HCT116 (cell line): ENCODE measurements around the gene RIPPLY2. TPM values are rescaled to one million over a fixed set of nuclear protein-coding genes. Genes with fewer than 3 reads are reported as not detected.

ENCODE experiments used
- ATAC-seq: fragments of 200-7000 bp; cut with Tn5 transposase; 2 replicates; pipeline ENCODE4 v1.9.1; 2020; ENCODE audit warnings: mild to moderate bottlenecking, moderate library complexity
- BruUV-seq: library from RNA; stranded (reverse); fragments of 400-500 nt; replicated peaks from 2 replicates; lab custom pipeline; 2021; lab: Mats Ljungman, UMichigan
- CTCF ChIA-PET: fragments of 300-600 bp; sonication (Branson Sonifier 250); formaldehyde crosslinking; loops from one replicate; lab custom pipeline; 2021; ENCODE audit warnings: antibody characterized with exemption; lab: Charles Lee
- POLR2A ChIA-PET: fragments of 300-600, 350-600 bp; sonication (Branson Sonifier 250); formaldehyde crosslinking; loops from one replicate; lab custom pipeline; 2021; ENCODE audit warnings: antibody characterized with exemption; lab: Charles Lee
- RAD21 ChIA-PET, 2 experiments: fragments of 300-600 bp; sonication (Branson Sonifier 250); formaldehyde crosslinking; loops; one replicate each; lab custom pipeline; 2023; ENCODE audit warnings: low total read pairs in 2 of 2; ENCODE audit not compliant: uncharacterized antibody in 2 of 2, unreplicated experiment in 2 of 2, low non-redundant PET in 1 of 2; lab: Charles Lee
- DNase-seq: peaks from one replicate; pipeline ENCODE4 v3.0.0-alpha.2; 2010; ENCODE audit warnings: low read depth, low spot score
- H2AFZ ChIP-seq: fragments of 200-600 bp; shearing (Covaris generic), sonication (generic); 2 replicates; pipeline ENCODE4 v1.6.1; 2017; ENCODE audit warnings: low read depth, mixed run types, mixed read lengths, antibody characterized with exemption, low read length; ENCODE audit not compliant: poor library complexity, severe bottlenecking
- H3K27ac ChIP-seq: 2 replicates; pipeline ENCODE4 v1.5.1; 2012; ENCODE audit warnings: low read depth, low read length
- H3K27me3 ChIP-seq: fragments of 200-600 bp; sonication (generic); 2 replicates; pipeline ENCODE4 v1.6.1; 2016; ENCODE audit warnings: mixed run types, low read length, mixed read lengths; ENCODE audit not compliant: insufficient read depth
- H3K36me3 ChIP-seq, 2 experiments: fragments of 200-500 bp in 1 of 2; fragments of 200-600 bp in 1 of 2; sonication (Bioruptor generic) in 1 of 2; sonication (generic) in 1 of 2; 2 replicates each; pipeline versions ENCODE4 v1.5.1 to v1.6.1; 2014 to 2016; ENCODE audit warnings: low read length in 2 of 2, inconsistent platforms in 1 of 2, mixed read lengths in 1 of 2, mixed run types in 1 of 2; ENCODE audit not compliant: insufficient read depth in 2 of 2, control insufficient read depth in 1 of 2
- H3K4me1 ChIP-seq, 2 experiments: fragments of 200-600 bp in 1 of 2; sonication (generic) in 1 of 2; 2 replicates each; pipeline versions ENCODE4 v1.5.1 to v1.6.1; 2012 to 2017; ENCODE audit warnings: low read length in 2 of 2, inconsistent platforms in 1 of 2, mild to moderate bottlenecking in 1 of 2, mixed read lengths in 1 of 2, mixed run types in 1 of 2, moderate library complexity in 1 of 2; ENCODE audit not compliant: insufficient read depth in 2 of 2, control insufficient read depth in 1 of 2
- H3K4me2 ChIP-seq: fragments of 200-600 bp; sonication (generic); 2 replicates; pipeline ENCODE4 v1.6.1; 2017; ENCODE audit warnings: mixed run types, low read length, mixed read lengths
- H3K4me3 ChIP-seq, 2 experiments: fragments of 200-600 bp in 1 of 2; sonication (generic) in 1 of 2; replicated peaks in 1 of 2; 2 replicates each; pipeline ENCODE4 v1.5.1; 2011 to 2016; ENCODE audit warnings: low read length in 2 of 2, control low read depth in 1 of 2, low read depth in 1 of 2, mild to moderate bottlenecking in 1 of 2, mixed read lengths in 1 of 2, mixed run types in 1 of 2
- H3K79me2 ChIP-seq: fragments of 200-600 bp; sonication (generic); 2 replicates; pipeline ENCODE4 v1.6.1; 2017; ENCODE audit warnings: mild to moderate bottlenecking, mixed run types, low read length, moderate library complexity, mixed read lengths; ENCODE audit not compliant: insufficient read depth
- H3K9ac ChIP-seq: fragments of 200-600 bp; sonication (generic); 2 replicates; pipeline ENCODE4 v1.6.1; 2016; ENCODE audit warnings: low read length, mixed read lengths
- H3K9me2 ChIP-seq: fragments of 200-600 bp; sonication (generic), shearing (Covaris generic); 2 replicates; pipeline ENCODE4 v1.6.1; 2017; ENCODE audit warnings: mixed run types, mild to moderate bottlenecking, moderate library complexity; ENCODE audit not compliant: insufficient read depth
- H3K9me3 ChIP-seq, 2 experiments: fragments of 200-500 bp in 1 of 2; fragments of 200-600 bp in 1 of 2; sonication (Bioruptor generic) in 1 of 2; sonication (generic) in 1 of 2; 2 replicates each; pipeline ENCODE4 v1.6.1; 2014 to 2017; ENCODE audit warnings: low read length in 2 of 2, mixed read lengths in 2 of 2, inconsistent platforms in 1 of 2, low read depth in 1 of 2, mild to moderate bottlenecking in 1 of 2, mixed run types in 1 of 2, moderate library complexity in 1 of 2; ENCODE audit not compliant: control insufficient read depth in 1 of 2, insufficient read depth in 1 of 2
- H4K20me1 ChIP-seq: fragments of 200-600 bp; sonication (generic), shearing (Covaris generic); 2 replicates; pipeline ENCODE4 v1.6.1; 2017; ENCODE audit warnings: mixed run types, mild to moderate bottlenecking, moderate library complexity; ENCODE audit not compliant: insufficient read depth
- POLR2AphosphoS5 ChIP-seq: IDR thresholded peaks from 2 replicates; pipeline ENCODE4 v1.6.1; 2011; ENCODE audit warnings: mild to moderate bottlenecking, low read depth, low read length, moderate library complexity
- SP1 ChIP-seq: IDR thresholded peaks from 2 replicates; pipeline ENCODE4 v1.6.1; 2012; ENCODE audit warnings: low read depth
- intact Hi-C: fragments of 100-400 bp; cut with micrococcal nuclease; formaldehyde crosslinking; loops from 2 replicates; pipeline ENCODE4 v1.10.0; 2022
- total RNA-seq: library from RNA; stranded (reverse); gene quantifications from one replicate; pipeline ENCODE4 v1.2.1, GENCODE V29; 2021; ENCODE audit not compliant: unreplicated experiment
- TF ChIP-seq, protein P1 (sequence below): IDR thresholded peaks from 2 replicates; pipeline ENCODE4 v1.6.1; 2012
- TF ChIP-seq, protein P2 (sequence below): IDR thresholded peaks from 2 replicates; pipeline ENCODE4 v1.6.1; 2012; ENCODE audit warnings: low read depth
- TF ChIP-seq, protein P3 (sequence below): IDR thresholded peaks from 2 replicates; pipeline ENCODE4 v1.6.1; 2012
- TF ChIP-seq, protein P4 (sequence below): IDR thresholded peaks from 2 replicates; pipeline ENCODE4 v1.6.1; 2011; ENCODE audit warnings: mild to moderate bottlenecking, low read length, moderate library complexity; ENCODE audit not compliant: insufficient replicate concordance; ENCODE audit errors: extremely low read depth
- TF ChIP-seq, protein P5 (sequence below), 3 experiments: fragments of 200-600 bp in 1 of 3; sonication (generic) in 1 of 3; IDR thresholded peaks in 2 of 3; conservative IDR thresholded peaks in 1 of 3; 2 replicates each; pipeline ENCODE4 v1.5.1; 2012 to 2017; ENCODE audit warnings: low read depth in 2 of 3, low read length in 2 of 3, antibody characterized with exemption in 1 of 3, borderline replicate concordance in 1 of 3, control low read depth in 1 of 3, mild to moderate bottlenecking in 1 of 3, mixed read lengths in 1 of 3, mixed run types in 1 of 3, moderate library complexity in 1 of 3; ENCODE audit not compliant: insufficient read depth in 1 of 3

Gene RIPPLY2
- total RNA-seq, 1 experiment from 2014 or later, result not detected

DNA sequence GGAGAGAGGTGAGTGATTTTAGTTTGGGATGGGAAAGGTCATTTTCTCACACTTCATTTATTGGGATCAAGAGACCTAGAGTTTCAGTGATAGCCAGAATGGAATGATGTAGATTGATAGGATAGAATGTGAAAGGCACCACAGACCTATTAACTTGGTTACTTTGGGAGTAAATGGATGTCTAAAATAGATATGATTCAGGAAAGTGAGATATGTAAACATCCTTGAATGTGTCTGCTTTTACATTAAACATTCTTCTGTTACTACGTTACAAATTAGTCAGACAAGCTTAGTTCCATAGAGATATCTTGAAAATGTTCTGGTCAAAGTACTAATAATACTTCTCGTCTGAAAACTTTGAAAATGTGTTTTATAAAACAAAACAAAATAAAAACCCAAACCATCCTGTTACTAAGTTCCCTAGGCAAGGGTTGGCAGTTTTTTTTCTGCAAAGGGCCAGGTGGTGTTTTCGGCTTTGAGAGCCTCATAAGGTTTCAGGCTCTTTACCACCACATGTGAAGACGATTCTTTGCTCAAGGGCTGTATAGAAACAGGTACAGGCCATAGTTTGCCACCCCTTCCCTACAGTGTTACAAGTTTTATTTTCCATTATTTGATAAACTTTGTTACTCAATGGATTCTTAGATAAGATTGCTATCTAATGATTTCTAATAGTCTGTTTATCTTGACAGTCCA lies 9.8 kb downstream of the RIPPLY2 start:
- peaks cover 29% of the 10 kb centered on the region for H3K79me2 ChIP-seq
- peaks cover 0 to 14% of the 10 kb centered on the region in 2 experiments; a peak in 2 of 4 replicates for H3K4me1 ChIP-seq
- H3K36me3 ChIP-seq, result peaks cover 0 to 17% of the 10 kb centered on the region in 2 experiments; a peak in 1 of 4 replicates
- H3K4me2 ChIP-seq, result no peak overlapping the region
- DNase-seq (no peak), ATAC-seq (no peak)
- BruUV-seq, result no TSS peak
- no peaks in the 10 kb centered on the region for H3K27me3 ChIP-seq
- no peak overlapping the region for H3K4me3 ChIP-seq
- ChIA-PET CTCF (no interaction called here), RAD21 (no interaction called here), POLR2A (no interaction called here)
- H3K9me2 ChIP-seq, result no peaks in the 10 kb centered on the region
- intact Hi-C loops, result no loop called here
- no peak overlapping the region for H2AFZ ChIP-seq
- H3K9me3 ChIP-seq, result peaks cover 0 to 4% of the 10 kb centered on the region in 2 experiments; a peak in 1 of 4 replicates
- H3K9ac ChIP-seq, result no peak overlapping the region
- H4K20me1 ChIP-seq, result no peaks in the 10 kb centered on the region
- TF ChIP-seq POLR2AphosphoS5, result no peak
- TF ChIP-seq SP1, result no peak
- TF ChIP-seq, protein P1, sequence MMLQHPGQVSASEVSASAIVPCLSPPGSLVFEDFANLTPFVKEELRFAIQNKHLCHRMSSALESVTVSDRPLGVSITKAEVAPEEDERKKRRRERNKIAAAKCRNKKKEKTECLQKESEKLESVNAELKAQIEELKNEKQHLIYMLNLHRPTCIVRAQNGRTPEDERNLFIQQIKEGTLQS, result no peak
- TF ChIP-seq, protein P2, sequence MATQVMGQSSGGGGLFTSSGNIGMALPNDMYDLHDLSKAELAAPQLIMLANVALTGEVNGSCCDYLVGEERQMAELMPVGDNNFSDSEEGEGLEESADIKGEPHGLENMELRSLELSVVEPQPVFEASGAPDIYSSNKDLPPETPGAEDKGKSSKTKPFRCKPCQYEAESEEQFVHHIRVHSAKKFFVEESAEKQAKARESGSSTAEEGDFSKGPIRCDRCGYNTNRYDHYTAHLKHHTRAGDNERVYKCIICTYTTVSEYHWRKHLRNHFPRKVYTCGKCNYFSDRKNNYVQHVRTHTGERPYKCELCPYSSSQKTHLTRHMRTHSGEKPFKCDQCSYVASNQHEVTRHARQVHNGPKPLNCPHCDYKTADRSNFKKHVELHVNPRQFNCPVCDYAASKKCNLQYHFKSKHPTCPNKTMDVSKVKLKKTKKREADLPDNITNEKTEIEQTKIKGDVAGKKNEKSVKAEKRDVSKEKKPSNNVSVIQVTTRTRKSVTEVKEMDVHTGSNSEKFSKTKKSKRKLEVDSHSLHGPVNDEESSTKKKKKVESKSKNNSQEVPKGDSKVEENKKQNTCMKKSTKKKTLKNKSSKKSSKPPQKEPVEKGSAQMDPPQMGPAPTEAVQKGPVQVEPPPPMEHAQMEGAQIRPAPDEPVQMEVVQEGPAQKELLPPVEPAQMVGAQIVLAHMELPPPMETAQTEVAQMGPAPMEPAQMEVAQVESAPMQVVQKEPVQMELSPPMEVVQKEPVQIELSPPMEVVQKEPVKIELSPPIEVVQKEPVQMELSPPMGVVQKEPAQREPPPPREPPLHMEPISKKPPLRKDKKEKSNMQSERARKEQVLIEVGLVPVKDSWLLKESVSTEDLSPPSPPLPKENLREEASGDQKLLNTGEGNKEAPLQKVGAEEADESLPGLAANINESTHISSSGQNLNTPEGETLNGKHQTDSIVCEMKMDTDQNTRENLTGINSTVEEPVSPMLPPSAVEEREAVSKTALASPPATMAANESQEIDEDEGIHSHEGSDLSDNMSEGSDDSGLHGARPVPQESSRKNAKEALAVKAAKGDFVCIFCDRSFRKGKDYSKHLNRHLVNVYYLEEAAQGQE, result no peak
- TF ChIP-seq, protein P3, sequence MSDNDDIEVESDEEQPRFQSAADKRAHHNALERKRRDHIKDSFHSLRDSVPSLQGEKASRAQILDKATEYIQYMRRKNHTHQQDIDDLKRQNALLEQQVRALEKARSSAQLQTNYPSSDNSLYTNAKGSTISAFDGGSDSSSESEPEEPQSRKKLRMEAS, result no peak
- TF ChIP-seq, protein P4, sequence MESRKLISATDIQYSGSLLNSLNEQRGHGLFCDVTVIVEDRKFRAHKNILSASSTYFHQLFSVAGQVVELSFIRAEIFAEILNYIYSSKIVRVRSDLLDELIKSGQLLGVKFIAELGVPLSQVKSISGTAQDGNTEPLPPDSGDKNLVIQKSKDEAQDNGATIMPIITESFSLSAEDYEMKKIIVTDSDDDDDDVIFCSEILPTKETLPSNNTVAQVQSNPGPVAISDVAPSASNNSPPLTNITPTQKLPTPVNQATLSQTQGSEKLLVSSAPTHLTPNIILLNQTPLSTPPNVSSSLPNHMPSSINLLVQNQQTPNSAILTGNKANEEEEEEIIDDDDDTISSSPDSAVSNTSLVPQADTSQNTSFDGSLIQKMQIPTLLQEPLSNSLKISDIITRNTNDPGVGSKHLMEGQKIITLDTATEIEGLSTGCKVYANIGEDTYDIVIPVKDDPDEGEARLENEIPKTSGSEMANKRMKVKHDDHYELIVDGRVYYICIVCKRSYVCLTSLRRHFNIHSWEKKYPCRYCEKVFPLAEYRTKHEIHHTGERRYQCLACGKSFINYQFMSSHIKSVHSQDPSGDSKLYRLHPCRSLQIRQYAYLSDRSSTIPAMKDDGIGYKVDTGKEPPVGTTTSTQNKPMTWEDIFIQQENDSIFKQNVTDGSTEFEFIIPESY, result no peak
- TF ChIP-seq, protein P5, sequence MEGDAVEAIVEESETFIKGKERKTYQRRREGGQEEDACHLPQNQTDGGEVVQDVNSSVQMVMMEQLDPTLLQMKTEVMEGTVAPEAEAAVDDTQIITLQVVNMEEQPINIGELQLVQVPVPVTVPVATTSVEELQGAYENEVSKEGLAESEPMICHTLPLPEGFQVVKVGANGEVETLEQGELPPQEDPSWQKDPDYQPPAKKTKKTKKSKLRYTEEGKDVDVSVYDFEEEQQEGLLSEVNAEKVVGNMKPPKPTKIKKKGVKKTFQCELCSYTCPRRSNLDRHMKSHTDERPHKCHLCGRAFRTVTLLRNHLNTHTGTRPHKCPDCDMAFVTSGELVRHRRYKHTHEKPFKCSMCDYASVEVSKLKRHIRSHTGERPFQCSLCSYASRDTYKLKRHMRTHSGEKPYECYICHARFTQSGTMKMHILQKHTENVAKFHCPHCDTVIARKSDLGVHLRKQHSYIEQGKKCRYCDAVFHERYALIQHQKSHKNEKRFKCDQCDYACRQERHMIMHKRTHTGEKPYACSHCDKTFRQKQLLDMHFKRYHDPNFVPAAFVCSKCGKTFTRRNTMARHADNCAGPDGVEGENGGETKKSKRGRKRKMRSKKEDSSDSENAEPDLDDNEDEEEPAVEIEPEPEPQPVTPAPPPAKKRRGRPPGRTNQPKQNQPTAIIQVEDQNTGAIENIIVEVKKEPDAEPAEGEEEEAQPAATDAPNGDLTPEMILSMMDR (IDR thresholded peaks at IDR 0.05 in 2 of 3, conservative IDR thresholded peaks at IDR 0.05 in 1 of 3; ENCODE audit: borderline replicate concordance in 1 of 3, insufficient read depth in 1 of 3, low read depth in 2 of 3, low read length in 2 of 3), result no peak
- no peak overlapping the region for H3K27ac ChIP-seq
